ENCODE measurements around the gene MEI1. TPM values are rescaled to one million over a fixed set of nuclear protein-coding genes. Genes with fewer than 3 reads are reported as not detected.

The MEI1 gene
- total and polyA plus RNA-seq, 9 donors, result 0.49 to 1.6 (median 0.98) TPM

GRCh38 chr22:41780746-41781505 is 81.6 kb downstream of the MEI1 start:
- Histone ChIP-seq H3K27ac (ENCODE audit: low read length) (no peak overlapping the region), H3K4me1 (ENCODE audit: control insufficient read depth, insufficient read depth, low read length) (no peaks in the 10 kb centered on the region), H3K27me3 (ENCODE audit: control insufficient read depth, insufficient read depth, low read length) (no peaks in the 10 kb centered on the region), H3K4me3 (ENCODE audit: low read length) (no peak overlapping the region), H3K9me3 (replicated peaks; ENCODE audit: control insufficient read depth, low read depth, low read length) (no peaks in the 10 kb centered on the region), H3K36me3 (ENCODE audit: control insufficient read depth, insufficient read depth, low read length) (no peaks in the 10 kb centered on the region)
- peak; percentile 64 for DNase-seq
- 58% methylated on average over 9 of the region's 11 CpGs for WGBS (ENCODE audit: insufficient coverage)

GRCh38 chr22:41781507-41781906 is 82.2 kb downstream of the MEI1 start:
- Histone ChIP-seq H3K9me3 (replicated peaks; ENCODE audit: control insufficient read depth, low read depth, low read length) (no peaks in the 10 kb centered on the region), H3K27ac (ENCODE audit: low read length) (no peak overlapping the region), H3K4me3 (ENCODE audit: low read length) (no peak overlapping the region), H3K36me3 (ENCODE audit: control insufficient read depth, insufficient read depth, low read length) (no peaks in the 10 kb centered on the region), H3K27me3 (ENCODE audit: control insufficient read depth, insufficient read depth, low read length) (no peaks in the 10 kb centered on the region), H3K4me1 (ENCODE audit: control insufficient read depth, insufficient read depth, low read length) (no peaks in the 10 kb centered on the region)
- WGBS (ENCODE audit: insufficient coverage), result 23% methylated on average over 1 of the region's 1 CpG
- no peak for DNase-seq

GRCh38 chr22:41782316-41782715 is 83.0 kb downstream of the MEI1 start:
- Histone ChIP-seq H3K27me3 (ENCODE audit: control insufficient read depth, insufficient read depth, low read length) (no peaks in the 10 kb centered on the region), H3K9me3 (replicated peaks; ENCODE audit: control insufficient read depth, low read depth, low read length) (no peaks in the 10 kb centered on the region), H3K4me3 (ENCODE audit: low read length) (no peak overlapping the region), H3K27ac (ENCODE audit: low read length) (no peak overlapping the region), H3K36me3 (ENCODE audit: control insufficient read depth, insufficient read depth, low read length) (no peaks in the 10 kb centered on the region), H3K4me1 (ENCODE audit: control insufficient read depth, insufficient read depth, low read length) (no peaks in the 10 kb centered on the region)
- WGBS (ENCODE audit: insufficient coverage), result 68% methylated on average over 4 of the region's 6 CpGs
- DNase-seq, result no peak

- H3K36me3 ChIP-seq (ENCODE audit: control insufficient read depth, insufficient read depth, low read length), result no peaks in the 10 kb centered on the region
- no peak overlapping the region for H3K27ac ChIP-seq (ENCODE audit: low read length)
- no peaks in the 10 kb centered on the region for H3K4me1 ChIP-seq (ENCODE audit: control insufficient read depth, insufficient read depth, low read length)
- no peaks in the 10 kb centered on the region for H3K9me3 ChIP-seq (replicated peaks; ENCODE audit: control insufficient read depth, low read depth, low read length)
- WGBS (ENCODE audit: insufficient coverage), result 79% methylated on average over 2 of the region's 2 CpGs
- no peaks in the 10 kb centered on the region for H3K27me3 ChIP-seq (ENCODE audit: control insufficient read depth, insufficient read depth, low read length)
- no peak for DNase-seq
- no peak overlapping the region for H3K4me3 ChIP-seq (ENCODE audit: low read length)
These were observed 83.4 kb downstream of the MEI1 start for GRCh38 chr22:41782751-41783150.

- H3K4me1 ChIP-seq (ENCODE audit: control insufficient read depth, insufficient read depth, low read length), result no peaks in the 10 kb centered on the region
- no peaks in the 10 kb centered on the region for H3K27me3 ChIP-seq (ENCODE audit: control insufficient read depth, insufficient read depth, low read length)
- H3K27ac ChIP-seq (ENCODE audit: low read length), result no peak overlapping the region
- WGBS (ENCODE audit: insufficient coverage), result no CpG with 5 or more reads among the region's 2 CpGs
- no peaks in the 10 kb centered on the region for H3K9me3 ChIP-seq (replicated peaks; ENCODE audit: control insufficient read depth, low read depth, low read length)
- no peak for DNase-seq
- no peak overlapping the region for H3K4me3 ChIP-seq (ENCODE audit: low read length)
- no peaks in the 10 kb centered on the region for H3K36me3 ChIP-seq (ENCODE audit: control insufficient read depth, insufficient read depth, low read length)
These were observed 88.0 kb downstream of the MEI1 start for GRCh38 chr22:41787331-41787730.

GRCh38 chr22:41793871-41794270 is 94.6 kb downstream of the MEI1 start:
- Histone ChIP-seq H3K27me3 (ENCODE audit: control insufficient read depth, insufficient read depth, low read length) (no peaks in the 10 kb centered on the region), H3K27ac (ENCODE audit: low read length) (no peak overlapping the region), H3K9me3 (replicated peaks; ENCODE audit: control insufficient read depth, low read depth, low read length) (no peaks in the 10 kb centered on the region), H3K4me1 (ENCODE audit: control insufficient read depth, insufficient read depth, low read length) (peaks cover 5% of the 10 kb centered on the region), H3K4me3 (ENCODE audit: low read length) (no peak overlapping the region), H3K36me3 (ENCODE audit: control insufficient read depth, insufficient read depth, low read length) (no peaks in the 10 kb centered on the region)
- no CpG with 5 or more reads among the region's 3 CpGs for WGBS (ENCODE audit: insufficient coverage)
- no peak for DNase-seq

- Histone ChIP-seq H3K27me3 (ENCODE audit: control insufficient read depth, insufficient read depth, low read length) (no peaks in the 10 kb centered on the region), H3K9me3 (replicated peaks; ENCODE audit: control insufficient read depth, low read depth, low read length) (no peaks in the 10 kb centered on the region), H3K27ac (ENCODE audit: low read length) (no peak overlapping the region), H3K36me3 (ENCODE audit: control insufficient read depth, insufficient read depth, low read length) (no peaks in the 10 kb centered on the region), H3K4me1 (ENCODE audit: control insufficient read depth, insufficient read depth, low read length) (peaks cover 24% of the 10 kb centered on the region), H3K4me3 (ENCODE audit: low read length) (no peak overlapping the region)
- 50% methylated on average over 1 of the region's 2 CpGs for WGBS (ENCODE audit: insufficient coverage)
- DNase-seq, result no peak
These were observed 99.4 kb downstream of the MEI1 start for GRCh38 chr22:41798736-41799135.

- WGBS (ENCODE audit: insufficient coverage), result 8% methylated on average over 37 of the region's 38 CpGs
- H3K27me3 ChIP-seq (ENCODE audit: control insufficient read depth, insufficient read depth, low read length), result no peaks in the 10 kb centered on the region
- H3K36me3 ChIP-seq (ENCODE audit: control insufficient read depth, insufficient read depth, low read length), result no peaks in the 10 kb centered on the region
- H3K27ac ChIP-seq (ENCODE audit: low read length), result peak overlapping the region; percentile 95
- H3K4me1 ChIP-seq (ENCODE audit: control insufficient read depth, insufficient read depth, low read length), result peaks cover 24% of the 10 kb centered on the region
- H3K9me3 ChIP-seq (replicated peaks; ENCODE audit: control insufficient read depth, low read depth, low read length), result no peaks in the 10 kb centered on the region
- peak overlapping the region; percentile 96 for H3K4me3 ChIP-seq (ENCODE audit: low read length)
- DNase-seq, result peak; percentile 56
These were observed 100.4 kb downstream of the MEI1 start for GRCh38 chr22:41799486-41800347.

GRCh38 chr22:41800348-41801146 is 101.2 kb downstream of the MEI1 start, which contains the start of gene CCDC134:
Gene CCDC134, plus strand, starts transcription at chr22:41800679. Its CDS starts 8,212 bp downstream, at chr22:41808891.
- peak; percentile 94 for DNase-seq
- WGBS (ENCODE audit: insufficient coverage), result under 1% methylated on average over 50 of the region's 52 CpGs
- peak within 1 kb of the TSS; percentile 95 for H3K27ac ChIP-seq (ENCODE audit: low read length)
- no peaks in the 10 kb centered on the region for H3K9me3 ChIP-seq (replicated peaks; ENCODE audit: control insufficient read depth, low read depth, low read length)
- peak within 1 kb of the TSS; percentile 96 for H3K4me3 ChIP-seq (ENCODE audit: low read length)
- no peaks in the 10 kb centered on the region for H3K27me3 ChIP-seq (ENCODE audit: control insufficient read depth, insufficient read depth, low read length)
- H3K4me1 ChIP-seq (ENCODE audit: control insufficient read depth, insufficient read depth, low read length), result peaks cover 24% of the 10 kb centered on the region
- no peaks in the 10 kb centered on the region for H3K36me3 ChIP-seq (ENCODE audit: control insufficient read depth, insufficient read depth, low read length)
